Transverse colon (tissue), 4 donors: ENCODE results near the gene PGRMC2.

Experiments used
- EP300 ChIP-seq: sonication (generic); formaldehyde crosslinking; IDR thresholded peaks from one replicate; pipeline ENCODE4 v1.6.1; 2017; ENCODE audit warnings: antibody characterized with exemption, low read depth
- POLR2A ChIP-seq: fragments of 450-650 bp; IDR thresholded peaks from one replicate; pipeline ENCODE4 v1.6.1; 2016; ENCODE audit warnings: antibody characterized with exemption, mild to moderate bottlenecking, moderate library complexity
- POLR2AphosphoS5 ChIP-seq, 3 donors: sonication (generic); formaldehyde crosslinking; IDR thresholded peaks; one replicate each; pipeline ENCODE4 v1.6.1; 2016; ENCODE audit warnings: antibody characterized with exemption in 3 of 3
- TF ChIP-seq, protein P1 (sequence below), 5 experiments: fragments of 200-600 bp in 3 of 5; fragments of 450-650 bp in 2 of 5; sonication (generic) in 3 of 5; IDR thresholded peaks; 1 replicate in 2 of 5; 2 replicates in 3 of 5; pipeline ENCODE4 v1.5.1; 2016 to 2017; ENCODE audit warnings: antibody characterized with exemption in 5 of 5, inconsistent platforms in 3 of 5, mild to moderate bottlenecking in 2 of 5, moderate library complexity in 1 of 5

GRCh38 chr4:128286474-128287058, 1.0 kb downstream of the PGRMC2 start:
- peak; percentile 80 for TF ChIP-seq POLR2A
- peak; percentile 62 to 83 (median 79) for TF ChIP-seq POLR2AphosphoS5 (IDR thresholded peaks at IDR 0.05)
- TF ChIP-seq, protein P1, sequence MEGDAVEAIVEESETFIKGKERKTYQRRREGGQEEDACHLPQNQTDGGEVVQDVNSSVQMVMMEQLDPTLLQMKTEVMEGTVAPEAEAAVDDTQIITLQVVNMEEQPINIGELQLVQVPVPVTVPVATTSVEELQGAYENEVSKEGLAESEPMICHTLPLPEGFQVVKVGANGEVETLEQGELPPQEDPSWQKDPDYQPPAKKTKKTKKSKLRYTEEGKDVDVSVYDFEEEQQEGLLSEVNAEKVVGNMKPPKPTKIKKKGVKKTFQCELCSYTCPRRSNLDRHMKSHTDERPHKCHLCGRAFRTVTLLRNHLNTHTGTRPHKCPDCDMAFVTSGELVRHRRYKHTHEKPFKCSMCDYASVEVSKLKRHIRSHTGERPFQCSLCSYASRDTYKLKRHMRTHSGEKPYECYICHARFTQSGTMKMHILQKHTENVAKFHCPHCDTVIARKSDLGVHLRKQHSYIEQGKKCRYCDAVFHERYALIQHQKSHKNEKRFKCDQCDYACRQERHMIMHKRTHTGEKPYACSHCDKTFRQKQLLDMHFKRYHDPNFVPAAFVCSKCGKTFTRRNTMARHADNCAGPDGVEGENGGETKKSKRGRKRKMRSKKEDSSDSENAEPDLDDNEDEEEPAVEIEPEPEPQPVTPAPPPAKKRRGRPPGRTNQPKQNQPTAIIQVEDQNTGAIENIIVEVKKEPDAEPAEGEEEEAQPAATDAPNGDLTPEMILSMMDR (IDR thresholded peaks at IDR 0.05) = no peak
- TF ChIP-seq EP300 = no peak
